Fibroblast of lung (primary cell): ENCODE data around the gene CERS5. TPM values are rescaled to one million over a fixed set of nuclear protein-coding genes. Genes with fewer than 3 reads are reported as not detected.

Experiments
- DNase-seq, 2 donors: peaks; one replicate each; pipeline versions ENCODE4 v3.0.0 to v3.0.0-alpha.2; 2010; ENCODE audit warnings: low read depth in 2 of 2
- H2AFZ ChIP-seq: 2 replicates; pipeline ENCODE4 v1.5.1; 2012; ENCODE audit warnings: low read length, control low read depth, inconsistent platforms
- H3K27ac ChIP-seq: 2 replicates; pipeline ENCODE4 v1.5.1; 2011; ENCODE audit warnings: low read length, control low read depth; ENCODE audit not compliant: insufficient read depth
- H3K27me3 ChIP-seq: 2 replicates; pipeline ENCODE4 v1.5.1; 2011; ENCODE audit warnings: mild to moderate bottlenecking, low read length; ENCODE audit not compliant: control insufficient read depth, insufficient read depth
- H3K36me3 ChIP-seq: 2 replicates; pipeline ENCODE4 v1.5.1; 2011; ENCODE audit warnings: low read length; ENCODE audit not compliant: control insufficient read depth, insufficient read depth
- H3K4me1 ChIP-seq: 2 replicates; pipeline ENCODE4 v1.5.1; 2011; ENCODE audit warnings: low read length; ENCODE audit not compliant: control insufficient read depth, insufficient read depth; ENCODE audit errors: extremely low read depth
- H3K4me2 ChIP-seq: 2 replicates; pipeline ENCODE4 v1.5.1; 2011; ENCODE audit warnings: low read length, control low read depth; ENCODE audit not compliant: insufficient read depth; ENCODE audit errors: extremely low read depth
- H3K4me3 ChIP-seq, 4 experiments: fragments of 200-600 bp in 1 of 4; sonication (generic) in 1 of 4; replicated peaks in 1 of 4; 2 replicates each; pipeline ENCODE4 v1.5.1; 2011 to 2016; ENCODE audit warnings: low read length in 4 of 4, low read depth in 3 of 4, mild to moderate bottlenecking in 3 of 4, control low read depth in 2 of 4, inconsistent platforms in 1 of 4, mixed read lengths in 1 of 4; ENCODE audit not compliant: insufficient read depth in 1 of 4; ENCODE audit errors: control extremely low read depth in 1 of 4
- H3K79me2 ChIP-seq: 2 replicates; pipeline ENCODE4 v1.5.1; 2012; ENCODE audit warnings: mild to moderate bottlenecking, low read length, inconsistent platforms; ENCODE audit not compliant: control insufficient read depth, insufficient read depth
- H3K9ac ChIP-seq: 2 replicates; pipeline ENCODE4 v1.5.1; 2011; ENCODE audit warnings: mild to moderate bottlenecking, low read length, control low read depth; ENCODE audit not compliant: insufficient read depth
- H3K9me3 ChIP-seq: 2 replicates; pipeline ENCODE4 v1.5.1; 2012; ENCODE audit warnings: low read depth, low read length; ENCODE audit not compliant: control insufficient read depth, insufficient read depth
- H4K20me1 ChIP-seq: 2 replicates; pipeline ENCODE4 v1.5.1; 2011; ENCODE audit warnings: low read length; ENCODE audit not compliant: control insufficient read depth, insufficient read depth; ENCODE audit errors: extremely low read depth
- EZH2 ChIP-seq: IDR thresholded peaks from 2 replicates; pipeline ENCODE4 v1.5.1; 2012; ENCODE audit warnings: low read length, control low read depth, mild to moderate bottlenecking; ENCODE audit errors: missing control alignments
- polyA plus RNA-seq, 2 donors: library from polyadenylated mRNA; depleted of rRNA in 1 of 2; stranded (reverse) in 1 of 2; unstranded in 1 of 2; fragments of >200 nt; gene quantifications; 2 replicates each; pipeline ENCODE4 v1.2.1, GENCODE V29; 2011 to 2012; ENCODE audit warnings: missing spikeins in 1 of 2
- total RNA-seq: library from RNA; depleted of rRNA; stranded (reverse); fragments of >200 nt; gene quantifications from 2 replicates; pipeline ENCODE4 v1.2.1, GENCODE V29; 2014
- TF ChIP-seq, protein P1 (sequence below), 2 donors: IDR thresholded peaks in 1 of 2; conservative IDR thresholded peaks in 1 of 2; 1 replicate in 1 of 2; 2 replicates in 1 of 2; pipeline ENCODE4 v1.5.1; 2011 to 2012; ENCODE audit warnings: low read length in 2 of 2, control low read depth in 1 of 2, inconsistent platforms in 1 of 2, low read depth in 1 of 2, mild to moderate bottlenecking in 1 of 2

Gene CERS5
- total and polyA plus RNA-seq, 2 donors (not counting 1 experiment from before 2014, with no cell fraction given) = 51.0 to 74.4 TPM

DNA sequence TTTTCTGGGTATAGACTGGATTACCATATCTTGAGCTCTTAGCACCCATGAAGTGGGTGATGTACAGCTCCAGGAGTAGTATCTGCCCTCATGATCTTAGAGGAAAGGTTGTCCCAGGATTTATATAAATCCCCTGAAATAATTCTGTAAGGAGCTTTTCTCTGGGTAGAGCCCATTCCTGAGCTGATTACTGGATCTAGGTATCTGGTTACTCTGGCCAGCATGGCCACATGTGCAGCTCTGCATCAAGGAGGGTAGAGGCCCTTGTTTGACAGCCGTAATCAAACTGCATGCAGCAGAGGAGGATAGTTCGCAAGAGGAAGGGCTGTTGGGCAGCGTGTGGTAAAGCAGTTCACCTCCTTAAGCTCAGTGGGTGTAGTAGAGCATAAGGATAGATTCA lies 46.6 kb downstream of the CERS5 start:
- H3K9ac ChIP-seq = no peak overlapping the region
- no peaks in the 10 kb centered on the region for H4K20me1 ChIP-seq
- DNase-seq = no peak
- H3K79me2 ChIP-seq = peaks cover 2% of the 10 kb centered on the region
- no peak for TF ChIP-seq EZH2
- TF ChIP-seq, protein P1, sequence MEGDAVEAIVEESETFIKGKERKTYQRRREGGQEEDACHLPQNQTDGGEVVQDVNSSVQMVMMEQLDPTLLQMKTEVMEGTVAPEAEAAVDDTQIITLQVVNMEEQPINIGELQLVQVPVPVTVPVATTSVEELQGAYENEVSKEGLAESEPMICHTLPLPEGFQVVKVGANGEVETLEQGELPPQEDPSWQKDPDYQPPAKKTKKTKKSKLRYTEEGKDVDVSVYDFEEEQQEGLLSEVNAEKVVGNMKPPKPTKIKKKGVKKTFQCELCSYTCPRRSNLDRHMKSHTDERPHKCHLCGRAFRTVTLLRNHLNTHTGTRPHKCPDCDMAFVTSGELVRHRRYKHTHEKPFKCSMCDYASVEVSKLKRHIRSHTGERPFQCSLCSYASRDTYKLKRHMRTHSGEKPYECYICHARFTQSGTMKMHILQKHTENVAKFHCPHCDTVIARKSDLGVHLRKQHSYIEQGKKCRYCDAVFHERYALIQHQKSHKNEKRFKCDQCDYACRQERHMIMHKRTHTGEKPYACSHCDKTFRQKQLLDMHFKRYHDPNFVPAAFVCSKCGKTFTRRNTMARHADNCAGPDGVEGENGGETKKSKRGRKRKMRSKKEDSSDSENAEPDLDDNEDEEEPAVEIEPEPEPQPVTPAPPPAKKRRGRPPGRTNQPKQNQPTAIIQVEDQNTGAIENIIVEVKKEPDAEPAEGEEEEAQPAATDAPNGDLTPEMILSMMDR (conservative IDR thresholded peaks at IDR 0.05 in 1 of 2, IDR thresholded peaks at IDR 0.05 in 1 of 2; ENCODE audit: low read depth in 1 of 2, low read length in 2 of 2) = no peak
- no peak overlapping the region for H3K4me2 ChIP-seq
- no peak overlapping the region for H2AFZ ChIP-seq
- H3K27ac ChIP-seq = no peak overlapping the region
- H3K4me3 ChIP-seq = no peak overlapping the region
- no peaks in the 10 kb centered on the region for H3K9me3 ChIP-seq
- no peaks in the 10 kb centered on the region for H3K27me3 ChIP-seq
- no peaks in the 10 kb centered on the region for H3K4me1 ChIP-seq
- no peaks in the 10 kb centered on the region for H3K36me3 ChIP-seq

DNA sequence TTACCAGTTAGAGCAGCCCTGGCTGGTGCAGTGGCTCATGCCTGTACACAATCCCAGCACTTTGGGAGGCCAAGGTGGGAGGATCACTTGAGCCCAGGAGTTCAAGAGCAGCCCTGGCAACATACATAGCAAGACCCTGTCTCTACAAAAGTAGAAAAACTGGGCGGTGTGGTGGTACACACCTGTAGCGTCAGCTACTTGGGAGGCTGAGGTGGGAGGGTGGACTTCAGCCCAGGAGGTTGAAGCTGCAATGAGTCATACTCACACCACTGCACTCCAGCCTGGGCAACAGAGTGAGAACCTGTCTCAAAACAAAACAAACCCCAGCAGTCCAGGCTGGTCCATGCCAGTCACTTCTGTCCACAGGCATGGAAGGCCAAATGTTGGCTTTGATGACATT lies 47.8 kb downstream of the CERS5 start:
- H3K4me1 ChIP-seq = no peaks in the 10 kb centered on the region
- DNase-seq = no peak
- H3K9me3 ChIP-seq = no peaks in the 10 kb centered on the region
- TF ChIP-seq EZH2 = no peak
- H3K9ac ChIP-seq = no peak overlapping the region
- no peak overlapping the region for H3K4me2 ChIP-seq
- H3K79me2 ChIP-seq = peaks cover 8% of the 10 kb centered on the region
- H2AFZ ChIP-seq = no peak overlapping the region
- H3K27ac ChIP-seq = no peak overlapping the region
- no peak overlapping the region for H3K4me3 ChIP-seq
- no peaks in the 10 kb centered on the region for H3K36me3 ChIP-seq
- no peaks in the 10 kb centered on the region for H4K20me1 ChIP-seq
- no peaks in the 10 kb centered on the region for H3K27me3 ChIP-seq

DNA sequence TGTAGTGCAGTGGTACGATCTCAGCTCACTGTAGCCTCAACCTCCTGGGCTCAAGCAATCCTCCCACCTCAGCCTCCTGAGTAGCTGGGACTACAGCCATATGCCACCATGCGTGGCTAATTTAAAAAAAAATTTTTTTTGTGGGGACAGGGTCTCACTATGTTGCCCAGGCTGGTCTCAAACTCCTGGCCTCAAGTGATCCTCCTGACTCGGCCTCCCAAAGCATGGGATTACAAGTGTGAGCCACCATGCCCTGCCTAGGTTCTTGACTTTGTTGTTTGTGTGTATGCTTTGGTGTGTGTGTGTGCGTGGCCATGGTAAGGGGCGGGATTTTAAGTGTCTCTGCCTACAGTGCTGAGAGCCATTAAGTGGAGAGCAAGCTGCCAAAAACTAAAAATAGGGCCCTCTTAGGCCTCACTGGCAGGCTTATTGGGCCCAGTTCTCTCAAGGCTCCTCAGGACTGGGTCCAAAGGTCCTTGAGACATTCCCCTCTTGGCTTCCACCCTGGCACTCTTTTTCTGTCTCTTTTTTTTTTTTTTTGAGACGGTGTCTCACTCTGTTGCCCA lies 50.0 kb downstream of the CERS5 start:
- Histone ChIP-seq H3K36me3 (no peaks in the 10 kb centered on the region), H3K4me1 (peaks cover 2% of the 10 kb centered on the region), H3K9ac (no peak overlapping the region), H4K20me1 (no peaks in the 10 kb centered on the region), H3K79me2 (peaks cover 20% of the 10 kb centered on the region), H3K27ac (no peak overlapping the region), H3K27me3 (no peaks in the 10 kb centered on the region), H3K9me3 (no peaks in the 10 kb centered on the region), H3K4me3 (no peak overlapping the region), H2AFZ (no peak overlapping the region), H3K4me2 (no peak overlapping the region)
- DNase-seq = no peak
- TF ChIP-seq EZH2 = no peak
- TF ChIP-seq, protein P1 (conservative IDR thresholded peaks at IDR 0.05 in 1 of 2, IDR thresholded peaks at IDR 0.05 in 1 of 2; ENCODE audit: low read depth in 1 of 2, low read length in 2 of 2) = no peak
